Raji (cell line): Measurements from ENCODE around the gene BAG2.

ENCODE experiments used
- POLR2A ChIP-seq: IDR thresholded peaks from 2 replicates; pipeline ENCODE4 v1.6.1; 2011; ENCODE audit warnings: low read depth, low read length, control low read depth; ENCODE audit not compliant: insufficient read depth

Gene BAG2

GRCh38 chr6:57201718-57202117 lies 29.6 kb downstream of the BAG2 start:
- TF ChIP-seq POLR2A: no peak

- no peak for TF ChIP-seq POLR2A
Measured at GRCh38 chr6:57205550-57206328, 33.6 kb downstream of the BAG2 start.

GRCh38 chr6:57207141-57207540 lies 35.0 kb downstream of the BAG2 start:
- TF ChIP-seq POLR2A: no peak

DNA sequence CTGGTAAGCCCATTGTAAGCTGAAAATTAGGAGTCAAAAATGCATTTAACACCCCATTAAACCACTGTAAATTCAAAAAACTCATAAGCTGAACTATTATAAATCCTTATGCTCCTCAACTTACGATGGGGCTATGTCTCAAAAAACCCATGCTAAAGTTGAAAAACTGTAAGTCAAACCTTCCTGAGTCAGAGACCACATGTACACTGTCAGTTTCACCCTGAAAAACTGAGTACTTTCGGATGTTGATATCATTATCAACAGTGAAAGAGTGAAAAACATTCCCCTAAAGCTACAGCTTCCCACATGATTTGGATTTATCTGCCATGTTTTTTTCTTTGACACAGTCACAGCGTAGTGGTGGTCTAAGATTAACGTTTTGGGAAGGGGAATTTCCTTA lies 35.7 kb downstream of the BAG2 start:
- TF ChIP-seq POLR2A: no peak

DNA sequence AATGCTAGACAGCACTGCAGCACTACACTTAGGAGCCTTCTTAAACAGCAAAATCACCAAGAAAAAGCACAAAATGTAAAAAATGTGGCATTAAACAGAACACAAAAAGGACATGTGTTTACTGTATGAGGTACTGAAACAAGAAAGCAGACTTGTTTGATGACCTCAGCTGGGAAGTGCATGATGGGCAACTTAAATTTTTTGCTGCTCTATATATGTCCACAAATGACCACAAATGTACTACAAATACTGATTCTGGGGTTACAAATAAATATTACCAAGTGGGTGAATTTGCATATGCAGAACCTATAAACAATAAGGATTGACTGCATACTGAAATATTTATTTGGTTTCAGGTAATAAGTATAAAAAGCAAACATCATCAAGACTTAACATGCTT lies 36.9 kb downstream of the BAG2 start:
- no peak for TF ChIP-seq POLR2A

- TF ChIP-seq POLR2A: no peak
Measured at GRCh38 chr6:57210060-57210459, 37.9 kb downstream of the BAG2 start.

GRCh38 chr6:57215260-57215659 lies 43.1 kb downstream of the BAG2 start:
- no peak for TF ChIP-seq POLR2A

DNA sequence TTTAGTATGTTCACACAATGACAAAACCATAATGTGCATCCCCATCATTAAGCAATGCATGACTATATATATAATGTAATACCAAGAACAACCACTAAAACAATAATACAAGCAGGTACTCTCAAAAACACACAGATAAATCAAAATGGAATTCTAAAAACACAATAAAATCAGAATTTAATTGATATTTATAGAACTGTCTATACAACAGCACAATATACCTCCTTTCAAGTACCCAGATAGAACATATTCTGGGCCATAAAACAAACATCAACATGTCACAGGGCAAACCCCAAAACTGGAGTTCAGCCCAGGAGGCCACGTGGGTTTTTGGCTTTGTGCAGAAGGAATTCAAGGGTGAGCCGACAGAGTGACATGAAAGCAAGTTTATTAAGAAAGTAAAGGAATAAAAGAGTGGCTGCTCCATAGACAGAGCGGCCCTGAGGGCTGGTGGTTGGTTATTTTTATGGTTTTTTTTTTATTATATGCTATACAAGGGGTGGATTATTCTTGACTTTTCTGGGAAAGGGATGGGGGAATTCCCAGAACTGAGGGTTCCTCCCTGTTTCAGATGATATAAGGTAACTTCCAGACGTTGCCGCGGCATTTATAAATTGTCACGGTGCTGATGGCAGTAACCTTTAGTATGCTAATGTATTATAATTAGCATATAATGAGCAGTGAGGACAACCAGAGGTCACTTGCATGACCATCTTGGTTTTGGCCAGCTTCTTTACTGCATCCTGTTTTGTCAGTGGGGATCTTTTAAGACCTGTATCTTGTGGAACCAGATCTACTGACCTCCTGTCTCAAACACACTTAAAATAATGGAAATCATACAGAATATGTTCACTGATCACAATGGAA lies 44.3 kb downstream of the BAG2 start:
- no peak for TF ChIP-seq POLR2A

- no peak for TF ChIP-seq POLR2A
Measured at GRCh38 chr6:57217270-57217669, 45.1 kb downstream of the BAG2 start.

DNA sequence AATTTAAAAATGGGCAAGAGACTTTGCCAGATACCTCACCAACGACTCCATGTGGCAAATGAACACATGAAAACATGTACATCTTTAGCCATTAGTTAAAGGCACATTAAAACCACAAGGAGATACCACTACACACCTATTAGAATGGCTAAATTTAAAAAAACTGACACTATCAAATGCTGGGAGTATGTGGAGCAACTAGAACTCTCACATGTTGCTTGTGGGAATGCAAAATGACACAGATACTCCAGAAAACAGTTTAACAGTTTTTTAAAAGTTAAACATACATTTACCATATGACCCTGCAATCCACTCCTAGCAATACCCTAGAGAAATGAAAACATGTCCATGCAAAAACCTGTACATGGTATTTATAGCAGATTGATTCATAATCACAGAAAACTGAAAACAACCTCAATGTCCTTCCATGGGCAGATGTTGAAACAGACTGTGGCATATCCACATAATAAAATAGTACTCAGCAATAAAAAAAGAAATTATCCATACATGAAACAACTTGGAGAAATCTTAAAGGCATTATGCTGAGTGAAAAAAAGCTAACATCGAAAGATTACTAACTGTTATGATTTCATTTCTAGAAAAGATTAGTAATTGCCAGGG lies 48.1 kb downstream of the BAG2 start:
- TF ChIP-seq POLR2A: no peak

DNA sequence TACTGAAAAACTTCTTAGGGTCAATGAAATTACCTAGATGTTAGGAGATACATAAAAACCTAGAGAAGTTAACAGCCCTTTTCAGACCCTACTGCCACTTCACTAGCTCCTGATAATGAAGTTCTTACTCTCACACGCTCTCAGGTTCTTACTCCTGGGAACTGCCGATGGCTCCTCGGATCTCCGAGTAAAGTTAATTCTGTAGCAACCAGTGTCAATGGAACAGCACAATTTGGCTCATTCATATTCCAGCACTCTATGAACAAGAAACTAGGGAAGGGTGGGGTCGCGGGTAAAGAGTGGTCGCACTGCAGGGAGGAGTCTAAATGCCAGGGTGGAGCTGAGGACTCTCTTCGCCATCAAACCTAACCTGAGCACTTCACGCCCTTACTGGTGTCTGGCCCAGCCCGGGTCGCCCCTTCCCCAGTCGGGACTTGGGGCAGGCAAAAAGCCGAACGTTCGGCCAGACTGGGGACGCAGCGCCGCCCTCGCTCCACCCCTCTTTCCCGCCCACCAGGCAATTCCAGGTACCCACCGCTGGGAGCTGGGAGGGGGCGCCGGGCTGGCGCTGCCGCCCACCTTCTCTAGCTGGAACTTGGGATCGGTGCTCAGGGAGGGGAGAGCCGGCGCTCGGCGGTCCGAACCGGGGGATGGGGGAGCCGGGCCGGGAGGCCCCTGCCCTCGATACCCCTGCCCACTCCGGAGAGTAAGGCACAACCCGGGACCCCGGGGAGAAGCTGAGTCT lies 49.2 kb downstream of the BAG2 start:
- TF ChIP-seq POLR2A: peak; percentile 33; the same call in 1 of the 2 replicates

- TF ChIP-seq POLR2A: peak; percentile 93
Measured at GRCh38 chr6:57221936-57222742, 50.0 kb downstream of the BAG2 start, which contains the start of gene RAB23. TSS of gene RAB23 (minus strand) at chr6:57222307. CDS start at chr6:57210380, 11,927 bp downstream.

DNA sequence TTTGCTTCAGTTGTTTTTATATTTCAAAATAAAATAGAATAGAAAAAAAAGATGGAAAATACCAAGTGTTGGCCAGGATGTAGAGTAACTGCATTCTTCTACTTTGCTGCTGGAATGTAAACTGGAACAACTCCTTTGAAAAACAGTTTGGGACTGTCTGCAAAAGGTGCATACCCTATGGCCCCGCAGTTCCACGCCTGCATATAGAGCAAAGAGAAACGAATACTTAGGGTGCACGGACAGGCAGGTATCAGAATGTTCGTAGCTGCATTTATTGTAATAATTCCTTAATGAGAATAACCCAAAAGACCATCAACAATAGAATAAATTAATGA lies 50.6 kb downstream of the BAG2 start:
- no peak for TF ChIP-seq POLR2A
